ENCODE measurements around the gene RIPK1.
"Not testable (repeated sequence)": the region's sequence is repeated elsewhere in the genome, so short reads cannot be mapped to it uniquely, and the experiment has no call there.

Gene RIPK1

DNA sequence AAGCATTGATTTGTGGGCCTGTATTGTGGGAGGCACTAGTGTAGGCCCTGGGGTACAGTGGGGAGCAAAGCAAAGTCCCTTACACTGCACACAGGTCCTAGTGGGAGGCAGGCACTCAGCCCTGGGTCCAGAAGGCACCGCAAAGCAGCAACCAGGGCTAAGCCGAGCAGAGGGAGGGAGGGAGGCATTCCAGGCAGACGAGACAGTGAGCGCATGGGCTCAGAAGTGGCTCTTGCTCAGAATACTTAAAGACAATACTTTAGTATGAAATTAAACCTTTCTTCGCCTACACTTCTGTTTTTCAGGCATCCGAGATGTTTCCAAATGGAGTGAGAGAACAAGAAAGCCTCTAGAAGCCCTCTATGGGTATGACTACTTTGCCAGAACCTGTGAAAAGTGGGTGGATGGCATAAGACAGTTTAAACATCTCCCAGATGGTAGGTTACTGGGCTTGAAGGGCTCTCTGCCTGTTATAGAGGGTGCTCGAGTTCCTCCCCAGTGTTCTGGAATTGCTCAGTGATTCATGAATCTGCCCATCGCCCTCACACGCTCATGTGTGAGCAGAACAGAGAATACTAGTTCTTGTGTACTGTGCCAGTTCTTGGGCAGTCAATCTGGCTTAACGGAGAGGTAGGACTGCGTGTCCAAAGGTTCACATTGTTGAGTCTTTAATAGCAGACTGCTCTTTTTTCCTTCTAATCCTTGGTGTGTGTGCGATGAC lies 68.9 kb downstream of the RIPK1 start:
- no peak for DNase-seq

DNA sequence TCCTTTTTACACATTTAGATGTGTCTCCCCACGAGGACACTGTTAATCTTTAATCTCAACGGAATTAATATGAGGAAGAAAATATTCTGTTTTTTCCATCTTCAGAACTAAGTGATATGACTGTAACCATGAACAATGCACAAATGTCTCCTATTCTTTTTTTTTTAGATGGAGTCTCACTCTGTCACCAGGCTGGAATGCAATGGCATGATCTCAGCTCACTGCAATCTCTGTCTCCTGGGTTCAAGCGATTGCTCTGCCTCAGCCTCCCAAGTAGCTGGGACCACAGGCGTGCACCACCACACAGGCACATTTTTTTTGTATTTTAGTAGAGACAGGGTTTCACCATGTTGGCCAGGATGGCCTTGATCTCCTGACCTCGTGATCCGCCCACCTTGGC lies 69.6 kb downstream of the RIPK1 start:
- DNase-seq = not testable (repeated sequence)

DNA sequence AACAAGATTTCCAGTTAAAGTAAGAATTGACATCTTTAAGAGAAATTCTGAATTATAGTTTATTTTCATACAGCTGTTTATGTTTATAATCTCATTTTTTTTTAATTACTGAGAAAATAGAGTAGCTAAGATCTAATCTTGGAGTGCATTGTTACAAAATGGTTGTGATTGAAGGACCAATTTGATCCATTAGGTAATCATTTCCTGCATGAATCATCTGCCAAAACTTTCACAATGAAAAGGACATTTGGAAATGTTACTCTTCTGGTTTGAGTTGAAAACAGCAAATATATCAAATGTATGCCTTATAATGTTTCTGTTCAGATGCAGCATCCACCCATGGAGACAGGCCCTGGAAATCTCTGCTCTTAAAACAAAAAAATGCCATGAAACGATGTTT lies 70.0 kb downstream of the RIPK1 start:
- no peak for DNase-seq

DNA sequence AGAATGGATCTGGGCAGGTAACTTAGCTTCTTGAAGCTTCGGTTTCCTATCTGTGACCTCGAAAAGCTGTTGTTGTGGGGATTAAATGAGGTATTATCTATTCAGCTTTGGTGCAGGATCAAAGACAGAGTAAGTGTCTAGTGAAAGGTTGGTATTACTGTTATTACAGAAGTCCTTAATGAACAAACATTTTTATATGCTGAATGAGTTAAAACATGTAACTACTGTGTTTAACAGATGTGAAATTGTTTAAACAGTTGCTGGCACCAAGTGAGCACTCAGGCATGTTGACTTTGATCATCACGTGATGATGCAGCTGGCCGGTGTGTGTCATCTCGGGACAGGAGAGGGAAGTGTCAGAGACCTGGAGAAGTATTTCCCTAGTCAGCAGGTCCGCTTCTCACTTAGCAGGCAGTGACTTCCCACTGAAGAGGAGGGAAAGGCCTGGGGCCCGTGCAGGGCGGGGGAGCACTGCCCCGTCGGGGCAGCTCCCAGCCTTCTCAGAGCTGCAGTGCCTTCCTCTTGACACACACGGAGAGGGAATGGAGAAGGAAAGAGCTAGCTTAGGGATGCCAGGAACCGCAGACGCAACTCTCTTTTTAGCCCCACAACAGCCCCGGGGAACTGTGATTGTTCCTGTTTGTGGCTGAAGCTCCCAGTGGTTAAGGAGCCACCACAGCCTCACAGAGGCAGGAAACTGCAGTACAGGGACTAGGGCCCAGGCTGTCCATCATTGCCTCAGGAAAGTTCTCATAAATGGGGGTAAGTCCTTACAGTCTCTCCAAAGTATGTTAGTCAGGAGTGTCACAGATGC lies 71.0 kb downstream of the RIPK1 start:
- no peak for DNase-seq

DNA sequence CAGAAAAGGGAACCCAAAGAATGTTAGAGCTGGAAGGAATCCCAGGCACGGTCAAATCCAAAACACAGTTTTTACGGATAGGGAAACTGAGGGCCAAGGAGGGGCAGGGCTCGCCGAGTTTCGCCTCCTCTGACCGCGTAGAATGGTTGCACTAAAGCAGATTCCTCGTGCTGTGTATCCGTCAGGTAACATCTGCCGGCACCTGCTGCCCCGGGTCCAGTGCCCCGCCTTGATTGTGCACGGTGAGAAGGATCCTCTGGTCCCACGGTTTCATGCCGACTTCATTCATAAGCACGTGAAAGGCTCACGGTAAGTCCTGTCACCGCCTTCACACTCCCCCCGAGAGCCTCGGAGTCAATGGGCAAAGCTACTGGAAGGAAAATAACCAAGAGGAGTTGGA lies 71.9 kb downstream of the RIPK1 start:
- no peak for DNase-seq

DNA sequence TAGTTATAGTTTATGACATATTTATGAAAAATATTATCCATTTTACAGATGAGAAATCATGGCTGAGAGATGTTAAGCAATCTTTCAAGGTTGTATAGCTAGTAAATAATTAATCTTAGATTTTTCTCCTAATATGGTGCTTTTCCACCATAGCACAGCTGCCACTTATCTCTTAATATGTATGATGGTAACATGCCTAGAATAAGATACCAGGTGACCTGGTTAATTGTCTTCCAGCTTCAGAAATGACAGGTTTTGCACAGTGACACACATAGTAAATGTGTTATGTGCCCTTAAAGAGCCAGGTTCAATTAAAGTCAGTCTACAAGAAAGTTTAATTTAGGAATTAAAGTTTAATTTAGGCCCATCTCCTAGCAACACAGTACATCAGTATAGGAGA lies 74.2 kb downstream of the RIPK1 start:
- no peak for DNase-seq

DNA sequence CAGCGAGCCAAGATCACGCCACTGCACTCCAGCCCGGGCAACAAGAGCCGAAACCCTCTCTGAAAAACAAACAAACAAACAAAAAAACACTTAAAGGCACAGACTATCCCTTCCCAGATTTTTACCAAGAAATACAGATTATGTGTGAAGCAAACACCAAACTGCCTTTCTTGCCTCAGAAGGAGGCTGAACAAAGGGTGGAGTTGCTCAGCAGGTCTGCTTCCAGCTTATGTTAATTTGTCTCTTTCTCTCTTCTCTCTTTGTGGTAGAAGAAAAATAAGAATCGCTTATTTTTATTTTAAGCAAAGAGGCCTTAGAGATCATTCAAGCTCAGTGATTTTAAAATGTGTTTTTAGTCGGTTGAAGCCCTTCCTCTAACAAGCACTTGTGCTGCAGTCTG lies 74.9 kb downstream of the RIPK1 start:
- DNase-seq = no peak

DNA sequence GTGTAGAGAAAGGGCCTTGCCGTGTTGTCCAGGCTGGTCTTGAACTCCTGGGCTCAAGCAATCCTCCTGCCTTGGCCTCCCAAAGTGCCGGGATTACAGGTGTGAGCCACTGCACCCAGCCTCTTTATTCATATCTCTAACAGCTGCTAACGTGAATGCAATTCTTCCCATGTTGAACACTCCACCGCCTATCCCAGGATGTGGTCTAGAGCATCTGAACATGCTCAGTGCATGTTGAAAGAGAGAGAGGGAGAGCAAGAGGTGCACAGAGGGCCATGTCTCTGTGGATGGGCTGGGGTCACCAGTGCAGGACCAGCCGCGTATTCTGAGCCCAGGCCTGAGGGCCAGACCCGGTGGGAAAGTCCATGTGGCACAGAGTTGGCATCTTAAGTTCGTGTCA lies 76.3 kb downstream of the RIPK1 start:
- DNase-seq = no peak

DNA sequence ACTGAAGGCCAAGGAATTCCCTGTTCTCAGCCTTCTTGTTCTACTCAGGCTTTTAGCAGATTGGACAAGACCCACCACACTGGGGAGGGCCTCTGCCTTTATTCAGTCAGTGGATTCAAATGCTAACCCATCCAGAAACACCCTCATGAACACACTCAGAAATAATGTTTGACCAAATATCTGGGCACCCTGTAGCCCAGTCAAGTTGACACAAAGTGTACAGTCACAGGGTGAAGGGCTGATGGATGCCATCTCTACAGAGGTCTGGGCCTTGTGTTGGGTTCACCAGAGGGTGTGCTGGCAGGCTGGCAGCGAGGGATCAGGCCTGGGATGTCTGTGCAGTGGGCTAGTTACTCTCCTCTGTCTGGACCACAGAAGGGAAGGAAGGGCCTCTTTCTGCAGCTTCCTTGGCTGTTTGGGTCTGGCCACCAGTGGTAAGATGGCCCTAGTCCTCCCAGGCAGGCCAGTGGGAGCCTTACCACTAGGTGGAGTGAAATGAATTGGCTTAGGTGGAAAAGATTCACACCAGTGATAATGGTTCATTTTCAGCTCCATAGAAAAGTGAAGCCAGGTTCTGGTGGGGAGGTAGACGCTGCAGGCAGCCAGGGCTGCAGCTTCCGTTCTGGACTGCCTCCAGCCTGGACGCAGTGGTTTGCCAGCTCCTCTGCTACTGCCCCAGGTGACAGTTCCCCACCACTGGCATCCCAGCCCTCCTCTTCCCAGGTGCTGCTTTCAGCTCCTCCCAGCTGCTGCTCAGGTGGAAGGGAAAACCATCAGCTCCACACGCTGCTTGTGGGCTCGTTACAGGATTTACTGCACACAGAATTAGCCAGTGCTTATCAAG lies 79.8 kb downstream of the RIPK1 start:
- no peak for DNase-seq

DNA sequence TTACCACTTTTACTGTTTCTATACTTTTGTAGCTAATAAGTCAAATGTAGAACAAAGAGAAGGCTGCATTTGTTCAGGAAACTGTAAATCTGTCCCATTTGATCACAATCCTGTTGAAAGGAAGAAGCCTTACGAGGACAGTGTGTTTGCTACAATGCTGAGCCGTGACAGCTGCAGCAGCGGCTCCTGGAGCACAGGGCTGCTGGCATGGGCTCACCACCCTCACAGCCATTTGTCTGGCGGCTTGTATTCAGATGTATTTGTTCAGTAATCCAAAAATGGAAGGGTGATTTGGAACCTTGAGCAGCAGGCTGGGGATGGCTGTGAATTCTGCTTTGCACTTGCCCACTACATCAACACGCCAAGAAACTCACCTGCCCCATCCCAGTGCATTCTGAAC lies 83.4 kb downstream of the RIPK1 start:
- no peak for DNase-seq

DNA sequence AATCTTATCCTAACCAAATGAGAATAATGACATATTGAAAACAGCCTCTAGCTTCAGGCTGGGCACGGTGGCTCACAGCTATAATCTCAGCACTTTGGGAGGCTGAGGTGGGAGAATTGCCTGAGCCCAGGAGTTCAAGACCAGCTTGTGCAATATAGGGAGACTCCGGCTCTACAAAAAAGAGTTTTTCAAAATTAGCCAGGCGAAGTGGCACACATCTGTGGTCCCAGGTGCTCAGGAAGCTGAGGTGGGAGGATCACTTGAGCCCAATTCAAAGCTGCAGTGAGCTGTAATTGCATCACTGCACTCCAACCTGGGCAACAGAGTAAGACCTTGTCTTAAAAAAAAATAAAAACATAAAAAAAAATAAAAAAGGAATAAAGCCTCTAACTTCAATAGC lies 84.4 kb downstream of the RIPK1 start:
- no peak for DNase-seq

DNA sequence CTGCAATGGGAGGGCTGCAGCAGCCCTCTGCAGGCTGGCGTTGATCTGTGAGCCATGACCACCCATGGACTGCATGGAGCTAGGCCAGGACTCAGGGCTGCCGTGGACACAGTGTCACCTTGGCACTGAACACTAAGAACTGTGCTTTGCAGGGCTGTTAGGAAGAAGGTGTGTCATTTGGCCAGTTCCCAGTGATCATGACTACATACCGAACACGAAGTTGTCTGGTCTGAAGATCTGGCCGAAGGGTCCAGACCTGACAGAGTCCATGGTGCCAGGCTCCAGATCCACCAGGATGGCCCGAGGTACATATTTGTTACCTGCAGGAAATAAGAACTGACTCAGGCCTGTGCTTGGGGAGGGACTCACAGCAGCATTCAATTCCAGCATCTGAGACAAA lies 87.1 kb downstream of the RIPK1 start:
- DNase-seq = not testable (repeated sequence)

DNA sequence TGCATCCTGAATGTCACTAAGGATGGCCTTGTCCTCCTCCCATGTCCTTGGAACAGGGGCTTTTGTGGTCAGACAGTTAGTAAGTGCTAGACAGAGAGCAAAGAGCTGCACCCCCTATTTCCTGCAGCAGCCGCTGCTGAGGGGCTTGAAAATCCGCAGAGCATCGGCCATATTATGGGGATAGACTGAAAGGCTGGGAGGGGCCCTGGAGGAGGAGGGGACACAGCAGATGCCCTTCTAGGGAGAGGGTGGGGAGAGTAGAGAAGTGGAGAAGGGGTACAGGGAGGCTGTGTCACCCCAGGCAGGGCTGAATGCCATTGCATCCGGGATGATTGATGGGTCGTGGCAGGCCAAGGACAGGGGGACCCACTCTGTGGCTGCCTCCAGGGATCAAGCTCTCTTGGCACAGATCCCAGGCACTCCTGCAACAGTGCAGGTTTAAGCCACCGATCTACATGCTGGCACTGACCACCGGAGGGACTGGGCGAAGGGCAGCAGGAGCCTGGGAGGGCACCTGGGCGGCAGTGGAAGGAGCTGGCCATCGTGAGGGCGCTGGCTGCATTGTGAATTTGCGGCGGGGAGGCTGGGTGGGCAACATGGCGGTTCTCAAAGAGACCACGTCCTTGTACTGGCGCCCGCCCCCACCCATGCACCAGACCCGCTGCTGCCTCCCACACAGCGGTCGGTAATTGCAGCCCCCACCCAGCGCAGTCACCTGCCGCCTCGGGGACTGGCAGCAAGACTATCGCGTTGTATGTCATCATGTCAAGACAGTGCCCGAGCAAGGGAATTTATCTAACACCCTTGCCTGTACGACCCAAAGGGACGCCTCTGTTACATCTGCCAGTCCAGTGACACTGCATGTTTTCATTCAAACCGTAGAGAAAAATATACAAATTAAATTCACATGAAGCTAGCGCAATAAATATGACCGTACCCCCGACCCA lies 88.2 kb downstream of the RIPK1 start:
- peak; percentile 16 for DNase-seq

DNA sequence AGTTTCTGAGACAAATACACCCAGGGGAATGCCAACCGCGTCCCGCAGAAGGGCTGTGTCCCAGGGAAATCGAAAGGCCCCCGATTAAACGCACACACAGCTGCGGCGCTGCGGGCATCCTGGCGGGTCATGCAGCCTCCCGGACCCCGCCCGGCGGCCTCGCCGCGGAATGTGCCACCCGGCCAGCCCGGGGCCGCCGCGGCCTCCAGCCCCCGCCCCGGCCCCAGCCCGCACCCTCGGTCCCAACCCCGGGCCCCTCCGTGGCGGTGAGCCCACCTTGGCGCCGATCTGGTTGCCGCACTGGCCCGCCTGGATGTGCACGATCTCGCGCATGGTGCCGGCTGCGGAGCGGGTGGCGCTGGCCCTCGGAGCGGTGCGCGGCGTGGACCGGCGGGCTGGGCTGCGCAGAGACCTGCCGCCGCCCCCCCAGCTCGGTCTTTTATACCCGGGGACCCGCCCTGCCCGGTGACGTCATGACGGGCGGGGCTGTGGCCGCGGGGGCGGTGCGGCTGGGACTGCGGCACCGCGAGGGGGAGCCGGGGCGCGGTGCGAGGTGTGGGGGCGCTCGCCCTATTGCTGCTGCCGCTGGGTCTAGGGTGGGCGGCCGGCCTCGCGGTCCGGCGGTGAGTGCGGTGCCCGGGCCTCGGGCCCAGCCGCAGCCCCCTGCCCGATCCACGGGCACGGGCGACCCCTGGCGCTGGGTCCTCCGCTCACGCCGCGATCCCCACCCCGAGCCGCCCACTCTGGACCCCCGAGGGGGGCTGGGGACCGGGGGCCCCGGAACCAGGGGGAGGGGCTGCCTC lies 89.0 kb downstream of the RIPK1 start, which contains the start of gene TUBB2A:
TSS of gene TUBB2A (minus strand) at position 414 of the 803 bp plus-strand sequence. CDS start at position 333, 81 bp downstream.
- DNase-seq = peak; percentile 88

DNA sequence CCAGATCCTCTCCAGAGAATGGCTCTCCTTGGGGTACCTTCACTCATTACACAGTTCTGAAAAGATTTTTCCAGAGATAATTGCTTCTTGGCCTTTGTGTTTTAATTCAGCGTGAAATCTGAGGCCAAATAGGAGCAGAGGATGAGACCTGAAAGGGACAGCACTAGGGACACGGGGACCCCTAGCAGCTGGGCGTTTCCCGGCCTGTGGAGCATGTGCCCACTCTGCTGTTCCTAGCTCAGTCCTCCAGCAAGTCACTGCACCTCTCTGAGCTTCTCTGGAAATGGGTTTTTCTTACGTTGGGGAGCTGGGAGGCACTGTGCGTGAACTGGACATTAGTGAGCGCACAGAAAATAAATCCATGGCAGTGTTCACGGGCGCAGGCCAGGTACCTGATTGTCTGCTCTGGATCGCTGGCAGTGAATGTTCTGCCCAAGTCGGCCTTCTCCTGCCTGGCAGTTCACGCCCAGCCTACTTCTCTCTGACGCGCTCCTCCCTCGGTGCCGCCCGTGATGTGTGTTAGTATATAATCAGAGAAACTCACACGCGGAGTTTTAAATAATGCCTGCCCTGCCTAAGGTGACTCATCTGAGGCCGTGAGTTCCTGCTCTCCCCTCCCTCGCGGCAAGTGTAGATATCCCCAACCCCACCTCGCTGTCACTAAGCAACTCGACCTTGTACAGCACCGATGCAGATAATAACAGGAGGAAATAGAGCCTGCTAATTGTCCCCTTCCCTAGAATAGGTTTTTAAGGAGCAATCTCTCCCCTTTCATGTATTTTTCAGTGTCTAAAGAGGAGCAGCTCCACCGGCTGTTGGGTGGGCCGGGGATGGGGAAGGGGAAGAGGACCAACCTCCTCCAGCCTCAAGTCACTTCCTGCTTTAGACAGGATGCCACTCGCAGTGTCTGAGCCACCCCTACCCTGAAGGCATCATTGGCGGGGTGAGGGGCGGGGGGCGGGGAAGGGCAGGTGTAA lies 91.8 kb downstream of the RIPK1 start:
- peak; percentile 61 for DNase-seq

DNA sequence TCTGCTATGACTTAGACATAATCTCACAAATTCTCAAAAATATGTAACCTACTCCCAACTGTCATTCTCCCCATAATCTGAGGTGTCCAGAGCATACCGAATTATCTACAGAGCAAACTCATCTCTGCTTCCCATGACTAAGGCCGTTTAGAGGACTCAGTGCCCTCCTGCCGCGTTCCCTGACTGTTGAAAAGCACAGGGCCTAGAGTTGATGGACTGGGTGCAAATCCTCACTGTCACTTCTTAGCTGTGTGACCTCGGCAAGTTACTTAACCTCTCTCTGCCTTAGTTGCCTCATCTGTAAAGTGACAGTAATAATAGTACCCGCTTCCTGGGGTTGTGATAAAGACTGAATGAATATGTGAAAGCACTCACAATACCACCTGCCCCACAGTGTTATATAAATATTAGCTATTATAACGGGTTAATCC lies 93.8 kb downstream of the RIPK1 start:
- no peak for DNase-seq

DNA sequence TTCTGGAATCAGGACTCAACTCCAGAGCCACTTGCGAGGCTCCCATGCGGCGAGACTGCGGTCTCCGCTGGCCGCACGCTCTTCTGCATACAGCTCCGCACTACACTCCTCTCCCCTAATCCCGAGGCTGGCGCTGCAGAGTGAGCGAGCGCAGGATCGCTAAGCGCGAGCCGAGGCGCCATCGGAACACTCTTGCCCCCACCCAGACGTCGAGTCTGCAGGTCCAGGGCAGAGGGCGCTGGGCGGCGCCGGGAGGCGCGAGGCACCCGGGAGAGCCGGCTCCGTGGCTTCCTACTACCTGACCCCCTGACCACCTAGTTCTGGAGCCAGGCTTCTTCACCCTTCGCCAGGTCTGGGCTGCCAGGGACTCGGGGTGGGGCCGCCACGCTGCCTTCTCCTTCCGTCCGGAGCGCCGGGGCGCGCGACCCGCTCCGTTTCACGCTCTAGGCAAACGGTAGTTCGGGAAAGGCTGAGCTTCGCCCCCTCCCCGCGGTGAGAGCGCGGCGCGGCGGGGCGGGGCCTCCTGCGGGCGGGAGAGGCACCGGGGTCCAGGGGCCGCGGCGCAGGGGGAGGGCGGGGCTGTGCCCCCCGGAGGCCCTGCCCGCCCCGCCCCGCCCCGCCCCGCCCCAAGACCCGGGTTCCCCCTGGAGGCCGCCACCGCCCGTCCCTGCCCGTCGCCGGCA lies 94.4 kb downstream of the RIPK1 start:
- peak; percentile 51 for DNase-seq

DNA sequence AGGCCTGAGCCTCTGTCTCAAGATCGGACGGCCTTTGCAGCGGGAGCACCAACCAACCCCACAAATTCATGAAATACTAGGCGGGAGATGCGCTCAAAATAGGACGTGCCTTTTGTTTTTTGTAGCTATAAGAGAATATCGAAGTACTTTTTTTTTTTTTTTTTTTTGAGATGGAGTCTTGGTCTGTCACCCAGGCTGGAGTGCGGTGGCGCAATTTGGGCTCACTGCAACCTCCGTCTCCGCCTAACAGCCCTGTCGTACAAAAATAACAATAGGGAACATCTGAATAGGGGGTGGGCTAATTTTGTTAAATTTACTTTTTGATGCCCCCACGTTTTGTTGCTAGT lies 94.9 kb downstream of the RIPK1 start:
- DNase-seq = no peak

DNA sequence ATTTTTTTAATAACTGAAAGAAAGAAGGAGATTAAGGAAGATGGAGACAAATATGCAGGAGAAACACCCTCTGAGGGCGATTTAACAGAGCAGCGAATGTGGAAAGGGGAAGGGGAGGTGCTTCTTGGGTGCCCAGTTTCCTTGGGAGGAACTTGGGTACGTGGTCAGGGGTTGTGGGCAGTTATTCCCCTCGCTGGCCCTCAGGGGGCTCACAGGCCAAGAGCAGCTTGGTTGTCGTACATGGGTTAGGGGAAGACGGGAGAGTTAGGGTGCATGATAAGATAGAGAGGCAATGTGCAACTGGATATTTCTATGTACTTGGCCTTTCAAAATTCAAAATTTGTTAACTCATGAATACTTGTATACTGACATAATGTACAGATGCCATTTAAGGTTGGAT lies 96.1 kb downstream of the RIPK1 start:
- no peak for DNase-seq

Data from stimulated activated CD4-positive, alpha-beta T cell treated with anti-CD3 and anti-CD28 coated beads, Interleukin-4, amount 100 ng/mL, for 1 hour (primary cell).